Uterus (tissue), 2 donors: ENCODE measurements around the gene NEDD4.

Experiments used
- CTCF ChIP-seq, 4 experiments: fragments of 200-600 bp in 2 of 4; fragments of 450-650 bp in 2 of 4; sonication (generic) in 2 of 4; IDR thresholded peaks; one replicate each; pipeline ENCODE4 v1.5.1; 2016 to 2019; ENCODE audit warnings: antibody characterized with exemption in 4 of 4, mild to moderate bottlenecking in 2 of 4, moderate library complexity in 1 of 4
- POLR2A ChIP-seq, 2 donors: fragments of 450-650 bp; IDR thresholded peaks; one replicate each; pipeline ENCODE4 v1.6.1; 2016; ENCODE audit warnings: antibody characterized with exemption in 2 of 2, mild to moderate bottlenecking in 1 of 2, moderate library complexity in 1 of 2

GRCh38 chr15:55827204-55827603 is 166.2 kb downstream of the NEDD4 start:
- TF ChIP-seq CTCF (IDR thresholded peaks at IDR 0.05): no peak
- no peak for TF ChIP-seq POLR2A (IDR thresholded peaks at IDR 0.05)
